T-helper 1 cell treated with Interleukin-12 subunit alpha and Interleukin-12 subunit beta and Interleukin-4 antibody, amounts not matched to agents 30 μg/mL and 1 μg/mL, for 36 hours (primary cell): ENCODE results near the gene NDC1.
"Not testable (repeated sequence)": the region's sequence is repeated elsewhere in the genome, so short reads cannot be mapped to it uniquely, and the experiment has no call there.

Source experiments
- H3K27ac Mint-ChIP-seq: one replicate; pipeline ENCODE4 v1.8.0; 2021; ENCODE audit warnings: mild to moderate bottlenecking, mixed read lengths
- H3K27me3 Mint-ChIP-seq: one replicate; pipeline ENCODE4 v1.8.0; 2021; ENCODE audit warnings: low read depth, mixed read lengths
- H3K36me3 Mint-ChIP-seq: one replicate; pipeline ENCODE4 v1.8.0; 2021; ENCODE audit warnings: low read depth, mixed read lengths
- H3K4me1 Mint-ChIP-seq: one replicate; pipeline ENCODE4 v1.8.0; 2021; ENCODE audit warnings: low read depth, mixed read lengths
- H3K4me3 Mint-ChIP-seq: one replicate; pipeline ENCODE4 v1.8.0; 2021; ENCODE audit warnings: mild to moderate bottlenecking, moderate library complexity, mixed read lengths
- H3K9me3 Mint-ChIP-seq: one replicate; pipeline ENCODE4 v1.8.0; 2021; ENCODE audit warnings: mixed read lengths

Gene NDC1

GRCh38 chr1:53847980-53848379 lies 9.9 kb upstream of the NDC1 start:
- H3K4me3 Mint-ChIP-seq: no peak overlapping the region
- H3K27ac Mint-ChIP-seq: no peak overlapping the region
- H3K9me3 Mint-ChIP-seq: no peaks in the 10 kb centered on the region
- peaks cover 4% of the 10 kb centered on the region for H3K27me3 Mint-ChIP-seq
- peaks cover 4% of the 10 kb centered on the region for H3K36me3 Mint-ChIP-seq
- no peaks in the 10 kb centered on the region for H3K4me1 Mint-ChIP-seq

GRCh38 chr1:53842347-53842746 lies 4.3 kb upstream of the NDC1 start:
- Mint-ChIP-seq H3K27ac (no peak overlapping the region), H3K4me3 (no peak overlapping the region), H3K36me3 (peaks cover 5% of the 10 kb centered on the region), H3K4me1 (peaks cover 9% of the 10 kb centered on the region), H3K27me3 (peaks cover 4% of the 10 kb centered on the region), H3K9me3 (peaks cover 13% of the 10 kb centered on the region)

GRCh38 chr1:53838654-53838974 lies 518 bp upstream of the NDC1 start:
- H3K4me1 Mint-ChIP-seq: peaks cover 21% of the 10 kb centered on the region
- peak overlapping the region; percentile 100 for H3K4me3 Mint-ChIP-seq
- H3K9me3 Mint-ChIP-seq: peaks cover 13% of the 10 kb centered on the region

DNA sequence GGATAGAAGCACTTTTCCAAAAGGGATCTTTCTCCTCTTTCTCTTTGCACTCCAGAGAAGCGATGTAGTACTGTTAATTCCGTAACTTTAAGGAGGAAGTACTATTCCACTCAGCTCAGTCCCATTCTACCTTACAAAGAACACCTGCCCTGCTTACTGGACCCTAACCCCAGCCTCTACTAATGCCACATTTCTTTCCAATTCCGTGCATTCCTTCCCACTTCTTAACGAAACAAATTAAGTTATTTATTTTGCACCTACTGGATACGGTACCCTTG lies 511 bp downstream of the NDC1 start:
- H3K9me3 Mint-ChIP-seq: peaks cover 11% of the 10 kb centered on the region
- peak overlapping the region; percentile 100 for H3K4me3 Mint-ChIP-seq
- peaks cover 21% of the 10 kb centered on the region for H3K4me1 Mint-ChIP-seq
- H3K27me3 Mint-ChIP-seq: no peaks in the 10 kb centered on the region
- H3K27ac Mint-ChIP-seq: peak overlapping the region; percentile 96
- peaks cover 5% of the 10 kb centered on the region for H3K36me3 Mint-ChIP-seq

More at GRCh38 chr1:53838654-53838974, 518 bp upstream of the NDC1 start:
- peaks cover 5% of the 10 kb centered on the region for H3K36me3 Mint-ChIP-seq
- H3K27ac Mint-ChIP-seq: peak overlapping the region; percentile 96
- H3K27me3 Mint-ChIP-seq: no peaks in the 10 kb centered on the region

GRCh38 chr1:53835491-53835890 lies 2.6 kb downstream of the NDC1 start:
- H3K4me1 Mint-ChIP-seq: peaks cover 23% of the 10 kb centered on the region
- H3K27ac Mint-ChIP-seq: no peak overlapping the region
- H3K9me3 Mint-ChIP-seq: no peaks in the 10 kb centered on the region
- H3K4me3 Mint-ChIP-seq: no peak overlapping the region
- no peaks in the 10 kb centered on the region for H3K27me3 Mint-ChIP-seq
- H3K36me3 Mint-ChIP-seq: peaks cover 8% of the 10 kb centered on the region

- Mint-ChIP-seq H3K27me3 (no peaks in the 10 kb centered on the region), H3K27ac (no peak overlapping the region), H3K36me3 (peaks cover 8% of the 10 kb centered on the region), H3K4me1 (peaks cover 23% of the 10 kb centered on the region), H3K4me3 (no peak overlapping the region), H3K9me3 (no peaks in the 10 kb centered on the region)
Observed at GRCh38 chr1:53834776-53835175, 3.3 kb downstream of the NDC1 start.

GRCh38 chr1:53833393-53833792 lies 4.7 kb downstream of the NDC1 start:
- no peaks in the 10 kb centered on the region for H3K9me3 Mint-ChIP-seq
- no peaks in the 10 kb centered on the region for H3K27me3 Mint-ChIP-seq
- no peak overlapping the region for H3K4me3 Mint-ChIP-seq
- H3K36me3 Mint-ChIP-seq: peaks cover 8% of the 10 kb centered on the region
- no peak overlapping the region for H3K27ac Mint-ChIP-seq
- H3K4me1 Mint-ChIP-seq: peaks cover 14% of the 10 kb centered on the region

DNA sequence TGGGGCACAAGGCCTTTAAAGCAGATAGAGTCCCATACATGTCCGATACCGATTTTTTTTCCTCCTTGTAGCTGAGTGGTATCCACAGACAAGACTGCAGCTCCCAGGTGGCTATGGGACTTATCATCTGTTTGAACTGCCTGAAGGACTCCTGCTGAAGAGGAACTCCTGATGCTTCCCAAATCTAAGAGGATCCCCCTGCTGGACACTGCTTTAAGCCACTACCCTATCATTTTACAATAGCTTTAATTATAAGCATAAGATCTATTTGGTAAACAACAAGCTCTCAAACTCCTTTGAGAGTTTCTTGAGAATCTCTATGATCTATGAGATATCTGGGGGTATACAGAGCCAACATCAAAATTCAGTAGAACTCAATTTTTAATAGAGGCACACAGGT lies 11.7 kb downstream of the NDC1 start:
- Mint-ChIP-seq H3K27ac (no peak overlapping the region), H3K4me1 (peaks cover 3% of the 10 kb centered on the region), H3K36me3 (peaks cover 8% of the 10 kb centered on the region), H3K27me3 (no peaks in the 10 kb centered on the region), H3K4me3 (no peak overlapping the region), H3K9me3 (no peaks in the 10 kb centered on the region)

- no peak overlapping the region for H3K27ac Mint-ChIP-seq
- H3K36me3 Mint-ChIP-seq: peaks cover 8% of the 10 kb centered on the region
- H3K27me3 Mint-ChIP-seq: no peaks in the 10 kb centered on the region
- peaks cover 3% of the 10 kb centered on the region for H3K4me1 Mint-ChIP-seq
- H3K9me3 Mint-ChIP-seq: no peaks in the 10 kb centered on the region
- H3K4me3 Mint-ChIP-seq: no peak overlapping the region
Observed at GRCh38 chr1:53825306-53825705, 12.8 kb downstream of the NDC1 start.

DNA sequence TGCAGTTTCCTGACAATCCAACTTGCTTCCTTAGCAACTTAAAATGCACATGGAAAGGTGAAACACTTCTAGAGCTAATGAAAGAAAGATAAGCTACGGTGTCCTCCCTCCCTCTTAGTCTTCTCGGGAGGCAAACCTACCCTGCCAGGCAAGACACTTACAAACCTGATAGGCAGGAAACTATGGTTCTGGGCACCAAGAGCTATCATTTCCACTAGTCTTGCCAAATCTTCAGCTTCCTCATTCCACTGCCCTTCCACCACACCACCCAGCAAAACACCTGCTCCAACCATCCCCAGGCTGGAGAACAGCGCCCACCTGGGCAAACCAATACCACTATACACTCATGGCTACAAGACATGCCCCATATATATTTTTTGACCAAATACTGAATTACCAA lies 15.2 kb downstream of the NDC1 start:
- H3K27me3 Mint-ChIP-seq: no peaks in the 10 kb centered on the region
- no peaks in the 10 kb centered on the region for H3K9me3 Mint-ChIP-seq
- H3K27ac Mint-ChIP-seq: no peak overlapping the region
- H3K4me3 Mint-ChIP-seq: no peak overlapping the region
- H3K36me3 Mint-ChIP-seq: peaks cover 23% of the 10 kb centered on the region
- peaks cover 6% of the 10 kb centered on the region for H3K4me1 Mint-ChIP-seq

DNA sequence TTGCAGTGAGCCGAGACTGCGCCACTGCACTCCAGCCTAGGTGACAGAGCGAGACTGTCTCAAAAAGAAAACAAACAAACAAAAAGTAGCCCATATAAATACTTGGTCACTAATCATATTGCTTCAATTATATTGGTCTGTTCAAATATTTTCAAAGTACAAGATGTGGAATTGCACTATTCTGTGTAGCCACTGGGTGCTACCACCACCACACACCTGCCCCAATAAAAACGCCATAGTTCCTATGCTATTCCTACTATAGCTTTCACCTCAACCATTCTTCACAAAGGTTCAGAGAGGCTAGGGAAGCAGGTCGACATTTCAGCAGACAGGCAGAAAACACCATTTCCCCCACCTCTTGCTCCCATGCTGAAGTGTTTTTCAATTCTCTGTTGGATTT lies 16.7 kb downstream of the NDC1 start:
- peaks cover 6% of the 10 kb centered on the region for H3K4me1 Mint-ChIP-seq
- no peak overlapping the region for H3K27ac Mint-ChIP-seq
- H3K9me3 Mint-ChIP-seq: no peaks in the 10 kb centered on the region
- no peak overlapping the region for H3K4me3 Mint-ChIP-seq
- H3K27me3 Mint-ChIP-seq: no peaks in the 10 kb centered on the region
- H3K36me3 Mint-ChIP-seq: peaks cover 32% of the 10 kb centered on the region

DNA sequence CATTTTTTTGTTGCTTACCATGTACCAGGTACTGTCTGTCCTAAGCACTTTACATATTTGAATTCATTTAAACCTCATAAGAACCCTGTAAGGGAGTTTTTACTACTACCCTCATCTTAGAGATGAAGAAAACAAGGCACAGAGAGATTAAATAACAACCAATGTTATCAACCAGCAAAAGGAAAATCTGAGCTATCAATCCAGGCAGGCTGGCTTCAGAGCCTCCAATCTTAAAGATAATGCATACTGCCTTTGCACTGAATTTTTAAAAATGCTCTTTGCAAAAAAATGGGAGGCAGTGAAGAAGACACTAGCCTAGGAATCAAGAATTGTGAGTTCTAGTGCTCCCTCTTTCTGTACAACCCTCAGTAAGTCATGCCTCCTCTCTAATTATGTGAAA lies 18.7 kb downstream of the NDC1 start:
- Mint-ChIP-seq H3K27me3 (no peaks in the 10 kb centered on the region), H3K4me1 (peaks cover 12% of the 10 kb centered on the region), H3K9me3 (no peaks in the 10 kb centered on the region), H3K36me3 (peaks cover 45% of the 10 kb centered on the region), H3K27ac (no peak overlapping the region), H3K4me3 (no peak overlapping the region)

DNA sequence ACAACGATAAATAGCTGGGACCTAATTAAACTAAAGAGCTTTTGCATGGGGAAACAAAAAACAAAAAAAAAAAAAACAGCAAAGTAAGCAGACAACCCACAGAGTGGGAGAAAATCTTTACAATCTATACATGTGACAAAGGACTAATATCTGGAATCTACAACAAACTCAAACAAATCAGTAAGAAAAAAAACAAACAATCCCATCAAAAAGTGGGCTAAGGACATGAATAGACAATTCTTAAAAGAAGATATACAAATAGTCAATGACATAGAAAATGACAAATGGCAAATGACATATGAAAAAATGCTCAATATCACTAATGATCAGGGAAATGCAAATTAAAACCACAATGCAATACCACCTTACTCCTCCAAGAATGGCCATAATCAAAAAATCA lies 21.5 kb downstream of the NDC1 start:
- H3K27me3 Mint-ChIP-seq, H3K27ac Mint-ChIP-seq, H3K9me3 Mint-ChIP-seq, H3K4me3 Mint-ChIP-seq: not testable (repeated sequence)
- Mint-ChIP-seq H3K36me3 (peaks cover 63% of the 10 kb centered on the region), H3K4me1 (peaks cover 13% of the 10 kb centered on the region)

DNA sequence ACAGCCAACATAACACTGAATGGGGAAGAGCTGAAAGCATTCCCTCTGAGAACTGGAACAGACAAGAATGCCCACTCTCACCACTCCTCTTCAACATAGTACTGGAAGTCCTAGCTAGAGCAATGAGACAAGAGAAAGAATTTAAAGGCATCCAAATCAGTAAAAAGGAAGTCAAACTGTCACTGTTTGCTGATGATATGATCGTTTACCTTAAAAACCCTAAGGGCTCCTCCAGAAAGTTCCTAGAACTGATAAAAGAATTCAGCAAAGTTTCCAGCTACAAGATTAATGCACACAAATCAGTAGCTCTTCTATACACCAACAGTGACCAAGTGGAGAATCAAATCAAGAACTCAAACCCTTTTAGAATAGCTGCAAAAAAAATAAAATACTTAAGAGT lies 22.6 kb downstream of the NDC1 start:
- peaks cover 69% of the 10 kb centered on the region for H3K36me3 Mint-ChIP-seq
- not testable (repeated sequence) for H3K9me3 Mint-ChIP-seq, H3K27ac Mint-ChIP-seq, H3K4me3 Mint-ChIP-seq, H3K27me3 Mint-ChIP-seq
- peaks cover 13% of the 10 kb centered on the region for H3K4me1 Mint-ChIP-seq

GRCh38 chr1:53811414-53811851 lies 26.7 kb downstream of the NDC1 start:
- peaks cover 13% of the 10 kb centered on the region for H3K4me1 Mint-ChIP-seq
- H3K27me3 Mint-ChIP-seq: no peaks in the 10 kb centered on the region
- H3K36me3 Mint-ChIP-seq: peaks cover 52% of the 10 kb centered on the region
- H3K4me3 Mint-ChIP-seq: no peak overlapping the region
- H3K27ac Mint-ChIP-seq: no peak overlapping the region
- no peaks in the 10 kb centered on the region for H3K9me3 Mint-ChIP-seq

DNA sequence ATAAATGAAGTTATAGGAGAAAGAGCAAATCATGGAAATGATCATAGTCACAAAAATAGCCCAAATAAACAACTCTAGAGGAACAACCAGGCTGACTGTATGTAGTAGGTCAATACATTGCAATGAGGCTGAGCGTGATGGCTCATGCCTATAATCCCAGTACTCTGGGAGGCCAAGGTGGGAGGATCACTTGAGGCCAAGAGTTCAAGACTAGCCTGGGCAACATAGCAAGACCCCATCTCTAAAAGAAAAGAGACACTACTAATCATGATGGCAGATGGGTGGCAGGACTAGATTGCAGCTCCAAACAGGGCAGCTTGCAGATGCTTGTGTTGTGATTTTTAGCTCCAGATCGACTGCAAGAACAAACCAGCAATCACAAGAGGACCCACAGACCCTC lies 27.6 kb downstream of the NDC1 start:
- H3K27me3 Mint-ChIP-seq: no peaks in the 10 kb centered on the region
- no peak overlapping the region for H3K4me3 Mint-ChIP-seq
- no peak overlapping the region for H3K27ac Mint-ChIP-seq
- no peaks in the 10 kb centered on the region for H3K9me3 Mint-ChIP-seq
- peaks cover 44% of the 10 kb centered on the region for H3K36me3 Mint-ChIP-seq
- H3K4me1 Mint-ChIP-seq: peaks cover 13% of the 10 kb centered on the region
